ENCODE data around the gene HJV. TPM values are rescaled to one million over a fixed set of nuclear protein-coding genes. Genes with fewer than 3 reads are reported as not detected.

Gene HJV
- total and polyA plus RNA-seq, 5 donors from 2014 or later: not detected

- peak overlapping the region; percentile 77 for H3K4me3 ChIP-seq (ENCODE audit: low read depth, low read length)
- peaks cover 51% of the 10 kb centered on the region for H3K4me1 ChIP-seq (ENCODE audit: control insufficient read depth, insufficient read depth, low read length, poor library complexity, severe bottlenecking)
- H3K27ac Mint-ChIP-seq: no peak overlapping the region
- H3K27me3 ChIP-seq (ENCODE audit: control insufficient read depth, insufficient read depth, low read length): no peaks in the 10 kb centered on the region
- DNase-seq: no peak
- H3K4me1 Mint-ChIP-seq: peaks cover 9 to 23% (median 21%) of the 10 kb centered on the region in 4 donors
- no peak for ATAC-seq (ENCODE audit: low read depth in 2 of 2)
- peaks cover 11% of the 10 kb centered on the region for H3K36me3 Mint-ChIP-seq
- H3K4me3 Mint-ChIP-seq: no peak overlapping the region
- H3K9me3 ChIP-seq (ENCODE audit: control insufficient read depth in 2 of 2, low read length in 2 of 2): no peaks in the 10 kb centered on the region
- peak overlapping the region; percentile 95 for H3K27ac ChIP-seq (ENCODE audit: insufficient read depth, low read length, poor library complexity, severe bottlenecking)
- no peaks in the 10 kb centered on the region for H3K27me3 Mint-ChIP-seq
- no peaks in the 10 kb centered on the region for H3K36me3 ChIP-seq (ENCODE audit: control insufficient read depth, insufficient read depth, low read length)
- H3K9me3 Mint-ChIP-seq: no peaks in the 10 kb centered on the region
These were observed 44.5 kb downstream of the HJV start for GRCh38 chr1:145977016-145977415.

- Mint-ChIP-seq H3K9me3 (no peaks in the 10 kb centered on the region), H3K4me3 (peak overlapping the region in 1 of 4 donors; percentile 18), H3K36me3 (peaks cover 11% of the 10 kb centered on the region), H3K27ac (peak overlapping the region in 2 of 3 donors; percentile 21 to 23), H3K27me3 (no peaks in the 10 kb centered on the region), H3K4me1 (peaks cover 9 to 25% (median 21%) of the 10 kb centered on the region in 4 donors)
- Histone ChIP-seq H3K4me1 (ENCODE audit: control insufficient read depth, insufficient read depth, low read length, poor library complexity, severe bottlenecking) (peaks cover 33% of the 10 kb centered on the region), H3K4me3 (ENCODE audit: low read depth, low read length) (no peak overlapping the region), H3K9me3 (ENCODE audit: control insufficient read depth in 2 of 2, low read length in 2 of 2) (no peaks in the 10 kb centered on the region), H3K36me3 (ENCODE audit: control insufficient read depth, insufficient read depth, low read length) (no peaks in the 10 kb centered on the region), H3K27ac (ENCODE audit: insufficient read depth, low read length, poor library complexity, severe bottlenecking) (no peak overlapping the region), H3K27me3 (ENCODE audit: control insufficient read depth, insufficient read depth, low read length) (no peaks in the 10 kb centered on the region)
- ATAC-seq (ENCODE audit: low read depth in 2 of 2): no peak
- DNase-seq: no peak
These were observed 46.3 kb downstream of the HJV start for GRCh38 chr1:145975216-145975615.

GRCh38 chr1:145974721-145975120 is 46.8 kb downstream of the HJV start:
- H3K4me1 Mint-ChIP-seq: peaks cover 12 to 27% (median 21%) of the 10 kb centered on the region in 4 donors
- Histone ChIP-seq H3K4me3 (ENCODE audit: low read depth, low read length) (no peak overlapping the region), H3K27ac (ENCODE audit: insufficient read depth, low read length, poor library complexity, severe bottlenecking) (no peak overlapping the region), H3K27me3 (ENCODE audit: control insufficient read depth, insufficient read depth, low read length) (no peaks in the 10 kb centered on the region), H3K9me3 (ENCODE audit: control insufficient read depth in 2 of 2, low read length in 2 of 2) (no peaks in the 10 kb centered on the region), H3K36me3 (ENCODE audit: control insufficient read depth, insufficient read depth, low read length) (no peaks in the 10 kb centered on the region), H3K4me1 (ENCODE audit: control insufficient read depth, insufficient read depth, low read length, poor library complexity, severe bottlenecking) (peaks cover 28% of the 10 kb centered on the region)
- ATAC-seq (ENCODE audit: low read depth in 2 of 2) (no peak), DNase-seq (no peak)
- H3K27me3 Mint-ChIP-seq: no peaks in the 10 kb centered on the region
- H3K4me3 Mint-ChIP-seq: peak overlapping the region in 1 of 4 donors; percentile 18
- peaks cover 11% of the 10 kb centered on the region for H3K36me3 Mint-ChIP-seq
- H3K27ac Mint-ChIP-seq: peak overlapping the region in 2 of 3 donors; percentile 8 to 34
- H3K9me3 Mint-ChIP-seq: no peaks in the 10 kb centered on the region

- no peaks in the 10 kb centered on the region for H3K27me3 Mint-ChIP-seq
- ATAC-seq (ENCODE audit: low read depth in 2 of 2) (no peak), DNase-seq (no peak)
- Histone ChIP-seq H3K4me1 (ENCODE audit: control insufficient read depth, insufficient read depth, low read length, poor library complexity, severe bottlenecking) (peaks cover 6% of the 10 kb centered on the region), H3K27ac (ENCODE audit: insufficient read depth, low read length, poor library complexity, severe bottlenecking) (no peak overlapping the region), H3K27me3 (ENCODE audit: control insufficient read depth, insufficient read depth, low read length) (no peaks in the 10 kb centered on the region), H3K9me3 (ENCODE audit: control insufficient read depth in 2 of 2, low read length in 2 of 2) (no peaks in the 10 kb centered on the region), H3K36me3 (ENCODE audit: control insufficient read depth, insufficient read depth, low read length) (no peaks in the 10 kb centered on the region), H3K4me3 (ENCODE audit: low read depth, low read length) (no peak overlapping the region)
- H3K27ac Mint-ChIP-seq: no peak overlapping the region
- peaks cover 16% of the 10 kb centered on the region for H3K36me3 Mint-ChIP-seq
- H3K4me1 Mint-ChIP-seq: peaks cover 15 to 40% (median 26%) of the 10 kb centered on the region in 4 donors
- H3K4me3 Mint-ChIP-seq: no peak overlapping the region
- H3K9me3 Mint-ChIP-seq: peaks cover 0 to 2% (median 0%) of the 10 kb centered on the region in 7 donors
These were observed 49.0 kb downstream of the HJV start for GRCh38 chr1:145972580-145972979.

Other genes with a start within 250 kb of the HJV start
- 17.3 TPM for gene RNF115, start 197.6 kb downstream of the HJV start, total RNA-seq
- gene RNF115, start 197.6 kb downstream of the HJV start, polyA plus RNA-seq: 1 to 10 TPM; 4.1 to 7.6 (median 6.0) TPM
- gene POLR3C, start 197.5 kb downstream of the HJV start, total RNA-seq: 30.3 TPM
- 10 to 100 TPM; 45.1 to 52.2 (median 48.0) TPM for gene POLR3C, start 197.5 kb downstream of the HJV start, polyA plus RNA-seq
- gene NUDT17, start 176.1 kb downstream of the HJV start, total RNA-seq: 3.5 TPM
- gene NUDT17, start 176.1 kb downstream of the HJV start, polyA plus RNA-seq: 1 to 10 TPM; 1.6 to 4.8 (median 2.8) TPM
- gene PIAS3, start 162.7 kb downstream of the HJV start, total RNA-seq: 21.9 TPM
- 10 to 100 TPM in 3 of 4 donors, 1 to 10 TPM in 1; 8.8 to 16.3 (median 11.8) TPM for gene PIAS3, start 162.7 kb downstream of the HJV start, polyA plus RNA-seq
- gene ANKRD35, start 135.9 kb downstream of the HJV start, total RNA-seq: 0.17 TPM
- gene ANKRD35, start 135.9 kb downstream of the HJV start, polyA plus RNA-seq: under 1 TPM; 0.24 to 0.45 (median 0.29) TPM
- 1.1 TPM for gene ITGA10, start 111.7 kb downstream of the HJV start, total RNA-seq
- under 1 TPM in 2 of 4 donors, not detected in 2; 0.21 to 0.23 TPM for gene ITGA10, start 111.7 kb downstream of the HJV start, polyA plus RNA-seq
- gene PEX11B, start 103.0 kb downstream of the HJV start, total RNA-seq: 14.2 TPM
- 10 to 100 TPM; 50.4 to 71.8 (median 64.5) TPM for gene PEX11B, start 103.0 kb downstream of the HJV start, polyA plus RNA-seq
- gene RBM8A, start 94.3 kb downstream of the HJV start, total RNA-seq: 143 TPM
- 100 to 1,000 TPM; 143 to 176 (median 154) TPM for gene RBM8A, start 94.3 kb downstream of the HJV start, polyA plus RNA-seq
- 36.2 TPM for gene LIX1L, start 63.7 kb downstream of the HJV start, total RNA-seq
- 10 to 100 TPM; 21.7 to 26.9 (median 25.9) TPM for gene LIX1L, start 63.7 kb downstream of the HJV start, polyA plus RNA-seq
- 1.6 TPM for gene ANKRD34A, start 57.2 kb downstream of the HJV start, total RNA-seq
- gene ANKRD34A, start 57.2 kb downstream of the HJV start, polyA plus RNA-seq: under 1 TPM; 0.07 to 0.45 (median 0.31) TPM
- 30.8 TPM for gene POLR3GL, start 57.0 kb downstream of the HJV start, total RNA-seq
- gene POLR3GL, start 57.0 kb downstream of the HJV start, polyA plus RNA-seq: 100 to 1,000 TPM; 103 to 129 (median 109) TPM
- 1,496 TPM for gene TXNIP, start 25.2 kb downstream of the HJV start, total RNA-seq
- gene TXNIP, start 25.2 kb downstream of the HJV start, polyA plus RNA-seq: 1,000 to 10,000 TPM; 2,637 to 4,955 (median 3,590) TPM
- 4.4 TPM for gene NBPF10, start 123.1 kb upstream of the HJV start, total RNA-seq
- gene NBPF10, start 123.1 kb upstream of the HJV start, polyA plus RNA-seq: under 1 TPM; 0.02 to 0.10 (median 0.05) TPM
- gene NOTCH2NLA, start 207.3 kb upstream of the HJV start, total RNA-seq: 39.3 TPM
- gene NOTCH2NLA, start 207.3 kb upstream of the HJV start, polyA plus RNA-seq: 10 to 100 TPM in 3 of 4 donors, 1 to 10 TPM in 1; 9.7 to 22.5 (median 20.3) TPM

Measured in CD4-positive, CD25-positive, alpha-beta regulatory T cell (primary cell).